ENCODE measurements around the gene PRKN. TPM values are rescaled to one million over a fixed set of nuclear protein-coding genes. Genes with fewer than 3 reads are reported as not detected.

Gene PRKN
- total and polyA plus RNA-seq, 2 donors (not counting 1 experiment from before 2014, with no cell fraction given), result 0.43 to 4.6 TPM

DNA sequence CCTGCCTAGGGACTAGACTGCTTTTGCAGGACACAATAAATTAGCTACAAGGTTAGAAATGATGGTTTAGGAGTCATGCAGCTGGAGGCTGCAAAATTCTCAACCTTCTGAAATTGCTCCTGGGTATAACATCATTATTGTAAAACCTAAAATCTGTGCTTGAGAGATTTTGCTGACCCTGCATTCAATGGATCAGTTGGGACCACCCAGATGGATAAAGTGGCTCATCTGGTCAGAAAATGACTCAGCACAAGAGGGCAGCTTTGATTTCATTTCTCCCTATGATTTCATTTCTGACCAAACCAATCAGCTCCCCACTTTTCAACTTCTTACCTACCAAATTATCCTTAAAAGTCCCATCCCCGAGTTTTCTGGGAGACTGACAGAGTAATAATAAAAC is 1086.4 kb downstream of the PRKN start:
- Histone ChIP-seq H3K4me1 (ENCODE audit: control insufficient read depth, extremely low read depth, insufficient read depth, low read length) (no peaks in the 10 kb centered on the region), H4K20me1 (ENCODE audit: control insufficient read depth, extremely low read depth, insufficient read depth, low read length) (no peaks in the 10 kb centered on the region), H3K27me3 (ENCODE audit: control insufficient read depth, insufficient read depth, low read length) (no peaks in the 10 kb centered on the region), H3K9me3 (ENCODE audit: control insufficient read depth, insufficient read depth, low read depth, low read length) (no peaks in the 10 kb centered on the region), H3K27ac (ENCODE audit: insufficient read depth, low read length) (no peak overlapping the region), H3K4me2 (ENCODE audit: extremely low read depth, insufficient read depth, low read length) (no peak overlapping the region), H3K9ac (ENCODE audit: insufficient read depth, low read length) (no peak overlapping the region), H3K36me3 (ENCODE audit: control insufficient read depth, insufficient read depth, low read length) (no peaks in the 10 kb centered on the region), H2AFZ (ENCODE audit: low read length) (no peak overlapping the region), H3K79me2 (ENCODE audit: control insufficient read depth, insufficient read depth, low read length) (no peaks in the 10 kb centered on the region), H3K4me3 (replicated peaks in 1 of 4; ENCODE audit: control extremely low read depth in 1 of 4, insufficient read depth in 1 of 4, low read depth in 3 of 4, low read length in 4 of 4) (no peak overlapping the region)
- DNase-seq (ENCODE audit: low read depth in 2 of 2), result no peak
- TF ChIP-seq EZH2 (IDR thresholded peaks at IDR 0.05; ENCODE audit: low read length, missing control alignments), result no peak
- TF ChIP-seq, protein P1, sequence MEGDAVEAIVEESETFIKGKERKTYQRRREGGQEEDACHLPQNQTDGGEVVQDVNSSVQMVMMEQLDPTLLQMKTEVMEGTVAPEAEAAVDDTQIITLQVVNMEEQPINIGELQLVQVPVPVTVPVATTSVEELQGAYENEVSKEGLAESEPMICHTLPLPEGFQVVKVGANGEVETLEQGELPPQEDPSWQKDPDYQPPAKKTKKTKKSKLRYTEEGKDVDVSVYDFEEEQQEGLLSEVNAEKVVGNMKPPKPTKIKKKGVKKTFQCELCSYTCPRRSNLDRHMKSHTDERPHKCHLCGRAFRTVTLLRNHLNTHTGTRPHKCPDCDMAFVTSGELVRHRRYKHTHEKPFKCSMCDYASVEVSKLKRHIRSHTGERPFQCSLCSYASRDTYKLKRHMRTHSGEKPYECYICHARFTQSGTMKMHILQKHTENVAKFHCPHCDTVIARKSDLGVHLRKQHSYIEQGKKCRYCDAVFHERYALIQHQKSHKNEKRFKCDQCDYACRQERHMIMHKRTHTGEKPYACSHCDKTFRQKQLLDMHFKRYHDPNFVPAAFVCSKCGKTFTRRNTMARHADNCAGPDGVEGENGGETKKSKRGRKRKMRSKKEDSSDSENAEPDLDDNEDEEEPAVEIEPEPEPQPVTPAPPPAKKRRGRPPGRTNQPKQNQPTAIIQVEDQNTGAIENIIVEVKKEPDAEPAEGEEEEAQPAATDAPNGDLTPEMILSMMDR (conservative IDR thresholded peaks at IDR 0.05 in 1 of 2, IDR thresholded peaks at IDR 0.05 in 1 of 2; ENCODE audit: low read depth in 1 of 2, low read length in 2 of 2), result no peak

- H3K9ac ChIP-seq (ENCODE audit: insufficient read depth, low read length), result no peak overlapping the region
- H3K9me3 ChIP-seq (ENCODE audit: control insufficient read depth, insufficient read depth, low read depth, low read length), result no peaks in the 10 kb centered on the region
- no peaks in the 10 kb centered on the region for H3K79me2 ChIP-seq (ENCODE audit: control insufficient read depth, insufficient read depth, low read length)
- no peak overlapping the region for H3K27ac ChIP-seq (ENCODE audit: insufficient read depth, low read length)
- TF ChIP-seq EZH2 (IDR thresholded peaks at IDR 0.05; ENCODE audit: low read length, missing control alignments), result no peak
- peak in 1 of 2 donors; percentile 24 for DNase-seq (ENCODE audit: low read depth in 2 of 2)
- no peaks in the 10 kb centered on the region for H3K27me3 ChIP-seq (ENCODE audit: control insufficient read depth, insufficient read depth, low read length)
- no peak overlapping the region for H2AFZ ChIP-seq (ENCODE audit: low read length)
- no peaks in the 10 kb centered on the region for H3K4me1 ChIP-seq (ENCODE audit: control insufficient read depth, extremely low read depth, insufficient read depth, low read length)
- H3K4me2 ChIP-seq (ENCODE audit: extremely low read depth, insufficient read depth, low read length), result no peak overlapping the region
- H4K20me1 ChIP-seq (ENCODE audit: control insufficient read depth, extremely low read depth, insufficient read depth, low read length), result no peaks in the 10 kb centered on the region
- H3K36me3 ChIP-seq (ENCODE audit: control insufficient read depth, insufficient read depth, low read length), result no peaks in the 10 kb centered on the region
- no peak overlapping the region for H3K4me3 ChIP-seq (replicated peaks in 1 of 4; ENCODE audit: control extremely low read depth in 1 of 4, insufficient read depth in 1 of 4, low read depth in 3 of 4, low read length in 4 of 4)
These were observed 1087.8 kb downstream of the PRKN start for GRCh38 chr6:161639772-161640171.

DNA sequence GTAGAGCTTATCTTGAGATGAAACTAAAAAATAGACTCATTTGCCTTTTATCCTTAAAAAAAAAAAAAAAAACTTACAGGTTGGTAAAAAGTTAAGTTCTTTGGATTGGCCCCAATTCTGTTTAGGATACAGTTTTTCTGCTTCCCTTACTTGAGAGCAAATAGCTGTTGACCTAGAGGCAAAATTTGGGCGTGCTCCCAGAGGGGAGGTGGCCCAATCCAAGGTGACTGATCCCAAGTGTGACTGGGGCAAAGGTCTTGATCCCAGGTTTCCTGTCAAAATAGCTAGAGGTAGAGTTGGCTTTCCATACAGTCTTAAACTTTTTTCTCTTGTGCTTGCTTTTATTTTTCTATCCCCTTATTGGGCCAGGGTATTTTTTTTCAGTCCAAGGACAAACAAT is 1089.9 kb downstream of the PRKN start:
- H3K9ac ChIP-seq (ENCODE audit: insufficient read depth, low read length), result no peak overlapping the region
- H3K36me3 ChIP-seq (ENCODE audit: control insufficient read depth, insufficient read depth, low read length), result no peaks in the 10 kb centered on the region
- DNase-seq (ENCODE audit: low read depth in 2 of 2), result no peak
- no peak overlapping the region for H3K4me3 ChIP-seq (replicated peaks in 1 of 4; ENCODE audit: control extremely low read depth in 1 of 4, insufficient read depth in 1 of 4, low read depth in 3 of 4, low read length in 4 of 4)
- H2AFZ ChIP-seq (ENCODE audit: low read length), result no peak overlapping the region
- no peaks in the 10 kb centered on the region for H4K20me1 ChIP-seq (ENCODE audit: control insufficient read depth, extremely low read depth, insufficient read depth, low read length)
- no peaks in the 10 kb centered on the region for H3K79me2 ChIP-seq (ENCODE audit: control insufficient read depth, insufficient read depth, low read length)
- TF ChIP-seq EZH2 (IDR thresholded peaks at IDR 0.05; ENCODE audit: low read length, missing control alignments), result no peak
- TF ChIP-seq, protein P1 (conservative IDR thresholded peaks at IDR 0.05 in 1 of 2, IDR thresholded peaks at IDR 0.05 in 1 of 2; ENCODE audit: low read depth in 1 of 2, low read length in 2 of 2), result no peak
- no peaks in the 10 kb centered on the region for H3K27me3 ChIP-seq (ENCODE audit: control insufficient read depth, insufficient read depth, low read length)
- H3K27ac ChIP-seq (ENCODE audit: insufficient read depth, low read length), result no peak overlapping the region
- no peaks in the 10 kb centered on the region for H3K9me3 ChIP-seq (ENCODE audit: control insufficient read depth, insufficient read depth, low read depth, low read length)
- H3K4me2 ChIP-seq (ENCODE audit: extremely low read depth, insufficient read depth, low read length), result no peak overlapping the region
- H3K4me1 ChIP-seq (ENCODE audit: control insufficient read depth, extremely low read depth, insufficient read depth, low read length), result no peaks in the 10 kb centered on the region

Measured in fibroblast of lung (primary cell).